ENCODE data around the gene CSNK2A2. TPM values are rescaled to one million over a fixed set of nuclear protein-coding genes. Genes with fewer than 3 reads are reported as not detected.

Gene CSNK2A2
- 73.4 and 77.7 TPM in 2 replicates for total RNA-seq (2014; rRNA removed; shearing (Covaris generic))

GRCh38 chr16:58198022-58198683 is at the start of gene CSNK2A2:
Gene CSNK2A2 (minus strand): TSS chr16:58198106. CDS start chr16:58197736, 370 bp downstream.
- peak within 1 kb of the TSS; percentile 20; the same call in 1 of the 2 replicates for H3K27ac ChIP-seq
- peak; percentile 73 to 87 for DNase-seq
- peak within 1 kb of the TSS; percentile 85 for H3K4me3 ChIP-seq
- H3K27me3 ChIP-seq, result peaks cover 16% of the 10 kb centered on the region
- H3K9me3 ChIP-seq (replicated peaks), result no peaks in the 10 kb centered on the region
- H3K4me1 ChIP-seq, result peaks cover 8% of the 10 kb centered on the region
- H3K36me3 ChIP-seq, result peaks cover 34% of the 10 kb centered on the region

GRCh38 chr16:58243528-58244004 is 45.7 kb upstream of the CSNK2A2 start:
- Histone ChIP-seq H3K9me3 (replicated peaks) (no peaks in the 10 kb centered on the region), H3K4me3 (no peak overlapping the region), H3K27ac (no peak overlapping the region), H3K36me3 (no peaks in the 10 kb centered on the region), H3K4me1 (no peaks in the 10 kb centered on the region), H3K27me3 (peaks cover 17% of the 10 kb centered on the region)
- DNase-seq, result no peak

GRCh38 chr16:58236831-58237230 is 38.9 kb upstream of the CSNK2A2 start:
- H3K4me3 ChIP-seq, result no peak overlapping the region
- no peak for DNase-seq
- no peaks in the 10 kb centered on the region for H3K9me3 ChIP-seq (replicated peaks)
- H3K27ac ChIP-seq, result no peak overlapping the region
- H3K27me3 ChIP-seq, result 0 out of 2 replicates have a peak, but pooled peaks cover 13% of the 10 kb centered on the region
- H3K36me3 ChIP-seq, result no peaks in the 10 kb centered on the region
- H3K4me1 ChIP-seq, result no peaks in the 10 kb centered on the region

- peak; percentile 73 to 83 for DNase-seq
- H3K27ac ChIP-seq, result no peak overlapping the region
- H3K4me1 ChIP-seq, result no peaks in the 10 kb centered on the region
- H3K4me3 ChIP-seq, result peak overlapping the region; percentile 43
- H3K9me3 ChIP-seq (replicated peaks), result no peaks in the 10 kb centered on the region
- 0 out of 2 replicates have a peak, but pooled peaks cover 9% of the 10 kb centered on the region for H3K27me3 ChIP-seq
- H3K36me3 ChIP-seq, result no peaks in the 10 kb centered on the region
Measured at GRCh38 chr16:58236231-58236690, 38.4 kb upstream of the CSNK2A2 start.

- H3K9me3 ChIP-seq (replicated peaks), result no peaks in the 10 kb centered on the region
- no peak overlapping the region for H3K4me3 ChIP-seq
- DNase-seq, result no peak
- 0 out of 2 replicates have a peak, but pooled peaks cover 6% of the 10 kb centered on the region for H3K27me3 ChIP-seq
- H3K4me1 ChIP-seq, result no peaks in the 10 kb centered on the region
- H3K36me3 ChIP-seq, result no peaks in the 10 kb centered on the region
- H3K27ac ChIP-seq, result no peak overlapping the region
Measured at GRCh38 chr16:58235663-58236062, 37.8 kb upstream of the CSNK2A2 start.

GRCh38 chr16:58234831-58235595 is 37.1 kb upstream of the CSNK2A2 start:
- Histone ChIP-seq H3K27me3 (0 out of 2 replicates have a peak, but pooled peaks cover 6% of the 10 kb centered on the region), H3K27ac (no peak overlapping the region), H3K4me3 (no peak overlapping the region), H3K4me1 (no peaks in the 10 kb centered on the region), H3K36me3 (no peaks in the 10 kb centered on the region), H3K9me3 (replicated peaks) (no peaks in the 10 kb centered on the region)
- DNase-seq, result no peak

GRCh38 chr16:58230259-58230658 is 32.4 kb upstream of the CSNK2A2 start:
- Histone ChIP-seq H3K9me3 (replicated peaks) (no peaks in the 10 kb centered on the region), H3K4me3 (no peak overlapping the region)
- no peak for DNase-seq

GRCh38 chr16:58226790-58227189 is 28.9 kb upstream of the CSNK2A2 start:
- Histone ChIP-seq H3K27me3 (no peaks in the 10 kb centered on the region; the same call in 1 of the 2 replicates), H3K4me1 (no peaks in the 10 kb centered on the region), H3K4me3 (no peak overlapping the region), H3K9me3 (replicated peaks) (no peaks in the 10 kb centered on the region), H3K36me3 (no peaks in the 10 kb centered on the region), H3K27ac (no peak overlapping the region)
- DNase-seq, result no peak

More at GRCh38 chr16:58230259-58230658, 32.4 kb upstream of the CSNK2A2 start:
- Histone ChIP-seq H3K4me1 (no peaks in the 10 kb centered on the region), H3K36me3 (no peaks in the 10 kb centered on the region), H3K27ac (no peak overlapping the region), H3K27me3 (peaks cover 1% of the 10 kb centered on the region; the same call in 1 of the 2 replicates)

- H3K9me3 ChIP-seq (replicated peaks), result no peaks in the 10 kb centered on the region
- no peaks in the 10 kb centered on the region for H3K36me3 ChIP-seq
- H3K4me1 ChIP-seq, result no peaks in the 10 kb centered on the region
- H3K27me3 ChIP-seq, result no peaks in the 10 kb centered on the region; the same call in 1 of the 2 replicates
- peak in 1 of 2 experiments; percentile 28 for DNase-seq
- H3K4me3 ChIP-seq, result no peak overlapping the region
- H3K27ac ChIP-seq, result no peak overlapping the region
Measured at GRCh38 chr16:58225965-58226602, 28.2 kb upstream of the CSNK2A2 start.

GRCh38 chr16:58222532-58223316 is 24.8 kb upstream of the CSNK2A2 start:
- H3K4me1 ChIP-seq, result no peaks in the 10 kb centered on the region
- H3K36me3 ChIP-seq, result no peaks in the 10 kb centered on the region
- H3K27ac ChIP-seq, result no peak overlapping the region
- DNase-seq, result no peak
- peaks cover 7% of the 10 kb centered on the region; the same call in 1 of the 2 replicates for H3K27me3 ChIP-seq
- 0 out of 2 replicates have a peak, but pooled peaks cover 3% of the 10 kb centered on the region for H3K9me3 ChIP-seq (replicated peaks)
- H3K4me3 ChIP-seq, result no peak overlapping the region

GRCh38 chr16:58219432-58219831 is 21.5 kb upstream of the CSNK2A2 start:
- H3K27me3 ChIP-seq, result peaks cover 10% of the 10 kb centered on the region; the same call in 1 of the 2 replicates
- no peak for DNase-seq
- no peaks in the 10 kb centered on the region for H3K4me1 ChIP-seq

GRCh38 chr16:58218786-58219185 is 20.9 kb upstream of the CSNK2A2 start:
- no peaks in the 10 kb centered on the region for H3K4me1 ChIP-seq
- H3K36me3 ChIP-seq, result no peaks in the 10 kb centered on the region
- 0 out of 2 replicates have a peak, but pooled peaks cover 3% of the 10 kb centered on the region for H3K9me3 ChIP-seq (replicated peaks)
- H3K4me3 ChIP-seq, result no peak overlapping the region
- DNase-seq, result no peak
- H3K27ac ChIP-seq, result no peak overlapping the region
- peaks cover 10% of the 10 kb centered on the region; the same call in 1 of the 2 replicates for H3K27me3 ChIP-seq

More at GRCh38 chr16:58219432-58219831, 21.5 kb upstream of the CSNK2A2 start:
- H3K27ac ChIP-seq, result no peak overlapping the region
- H3K36me3 ChIP-seq, result no peaks in the 10 kb centered on the region
- H3K9me3 ChIP-seq (replicated peaks), result 0 out of 2 replicates have a peak, but pooled peaks cover 3% of the 10 kb centered on the region
- no peak overlapping the region for H3K4me3 ChIP-seq

GRCh38 chr16:58217311-58217925 is 19.5 kb upstream of the CSNK2A2 start:
- Histone ChIP-seq H3K4me1 (no peaks in the 10 kb centered on the region), H3K36me3 (no peaks in the 10 kb centered on the region), H3K9me3 (replicated peaks) (0 out of 2 replicates have a peak, but pooled peaks cover 3% of the 10 kb centered on the region), H3K4me3 (no peak overlapping the region), H3K27me3 (peaks cover 16% of the 10 kb centered on the region; the same call in 1 of the 2 replicates), H3K27ac (no peak overlapping the region)
- no peak for DNase-seq

Measured in SJCRH30 (cell line).